ENCODE results near the gene ASIC2.

The ASIC2 gene

GRCh38 chr17:33040461-33040860 is 252.6 kb downstream of the ASIC2 start:
- H3K4me3 ChIP-seq (ENCODE audit: low read length): no peak overlapping the region
- no peak for DNase-seq (ENCODE audit: low read depth)
- TF ChIP-seq, protein P1, sequence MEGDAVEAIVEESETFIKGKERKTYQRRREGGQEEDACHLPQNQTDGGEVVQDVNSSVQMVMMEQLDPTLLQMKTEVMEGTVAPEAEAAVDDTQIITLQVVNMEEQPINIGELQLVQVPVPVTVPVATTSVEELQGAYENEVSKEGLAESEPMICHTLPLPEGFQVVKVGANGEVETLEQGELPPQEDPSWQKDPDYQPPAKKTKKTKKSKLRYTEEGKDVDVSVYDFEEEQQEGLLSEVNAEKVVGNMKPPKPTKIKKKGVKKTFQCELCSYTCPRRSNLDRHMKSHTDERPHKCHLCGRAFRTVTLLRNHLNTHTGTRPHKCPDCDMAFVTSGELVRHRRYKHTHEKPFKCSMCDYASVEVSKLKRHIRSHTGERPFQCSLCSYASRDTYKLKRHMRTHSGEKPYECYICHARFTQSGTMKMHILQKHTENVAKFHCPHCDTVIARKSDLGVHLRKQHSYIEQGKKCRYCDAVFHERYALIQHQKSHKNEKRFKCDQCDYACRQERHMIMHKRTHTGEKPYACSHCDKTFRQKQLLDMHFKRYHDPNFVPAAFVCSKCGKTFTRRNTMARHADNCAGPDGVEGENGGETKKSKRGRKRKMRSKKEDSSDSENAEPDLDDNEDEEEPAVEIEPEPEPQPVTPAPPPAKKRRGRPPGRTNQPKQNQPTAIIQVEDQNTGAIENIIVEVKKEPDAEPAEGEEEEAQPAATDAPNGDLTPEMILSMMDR (IDR thresholded peaks at IDR 0.05; ENCODE audit: insufficient read depth, low read depth, low read length, missing control alignments): no peak

DNA sequence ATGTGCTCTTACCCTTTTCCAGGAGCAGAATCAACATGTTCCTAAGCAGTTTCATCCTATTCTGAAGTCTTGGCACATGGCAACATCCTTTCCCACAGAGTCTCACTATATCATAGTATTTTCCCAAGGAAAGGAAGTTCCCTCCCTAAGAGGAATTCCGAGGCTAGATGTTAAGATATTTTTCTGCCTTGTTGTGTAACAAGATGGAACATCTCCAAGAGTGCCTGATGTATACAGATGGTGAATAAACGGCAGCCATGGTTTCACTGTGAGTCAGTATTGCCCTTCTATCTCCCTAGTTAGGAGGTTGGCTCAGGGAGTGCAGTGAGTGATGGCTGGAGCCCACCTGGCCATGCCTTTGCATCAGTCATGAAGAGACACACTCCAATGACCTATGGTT is 253.2 kb downstream of the ASIC2 start:
- TF ChIP-seq, protein P1 (IDR thresholded peaks at IDR 0.05; ENCODE audit: insufficient read depth, low read depth, low read length, missing control alignments): no peak
- H3K4me3 ChIP-seq (ENCODE audit: low read length): no peak overlapping the region
- peak; percentile 88 for DNase-seq (ENCODE audit: low read depth)

GRCh38 chr17:33038740-33039139 is 254.4 kb downstream of the ASIC2 start:
- DNase-seq (ENCODE audit: low read depth): peak; percentile 60
- H3K4me3 ChIP-seq (ENCODE audit: low read length): no peak overlapping the region
- TF ChIP-seq, protein P1 (IDR thresholded peaks at IDR 0.05; ENCODE audit: insufficient read depth, low read depth, low read length, missing control alignments): peak; percentile 73

DNA sequence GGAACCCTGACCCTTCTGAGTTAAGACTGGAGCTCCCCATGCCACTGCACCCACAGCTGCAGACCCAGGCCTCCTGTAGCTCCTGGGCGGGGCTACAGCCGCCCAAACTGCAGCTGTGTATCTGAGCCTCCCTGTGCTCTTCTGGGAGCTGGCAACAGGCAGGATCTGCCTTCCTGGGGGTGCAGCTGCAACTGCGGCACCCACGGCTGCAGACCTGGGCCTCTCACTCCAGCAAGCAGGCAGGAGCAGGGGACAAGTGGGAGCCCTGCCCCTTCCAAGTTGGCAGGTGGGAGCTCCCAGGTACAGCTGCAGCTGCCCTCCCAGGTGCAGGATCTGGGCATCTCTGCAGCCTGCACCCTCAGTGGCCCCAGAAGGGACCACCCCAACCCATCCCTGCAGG is 259.9 kb downstream of the ASIC2 start:
- no peak for DNase-seq (ENCODE audit: low read depth)
- no peak overlapping the region for H3K4me3 ChIP-seq (ENCODE audit: low read length)
- TF ChIP-seq, protein P1 (IDR thresholded peaks at IDR 0.05; ENCODE audit: insufficient read depth, low read depth, low read length, missing control alignments): no peak

DNA sequence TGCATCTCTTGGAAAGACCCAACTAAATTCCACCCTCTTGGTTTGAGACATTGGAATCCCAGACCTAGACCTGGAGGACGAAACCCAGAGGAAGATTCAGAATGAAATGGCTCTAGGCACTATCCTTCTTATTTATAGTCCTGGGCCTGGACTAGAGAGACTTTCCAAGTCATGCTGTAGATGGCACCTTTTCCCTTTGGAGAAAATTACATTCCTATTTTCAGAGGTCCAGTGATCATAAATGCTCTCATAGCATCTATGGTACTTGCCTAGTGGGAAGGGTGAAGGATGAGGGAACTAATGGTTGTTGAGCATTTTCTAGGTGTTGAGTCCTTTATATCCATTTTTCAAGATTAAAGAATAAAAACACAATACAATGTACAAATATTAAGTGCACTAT is 264.3 kb downstream of the ASIC2 start:
- no peak overlapping the region for H3K4me3 ChIP-seq (ENCODE audit: low read length)
- TF ChIP-seq, protein P1 (IDR thresholded peaks at IDR 0.05; ENCODE audit: insufficient read depth, low read depth, low read length, missing control alignments): peak; percentile 35
- DNase-seq (ENCODE audit: low read depth): peak; percentile 11

DNA sequence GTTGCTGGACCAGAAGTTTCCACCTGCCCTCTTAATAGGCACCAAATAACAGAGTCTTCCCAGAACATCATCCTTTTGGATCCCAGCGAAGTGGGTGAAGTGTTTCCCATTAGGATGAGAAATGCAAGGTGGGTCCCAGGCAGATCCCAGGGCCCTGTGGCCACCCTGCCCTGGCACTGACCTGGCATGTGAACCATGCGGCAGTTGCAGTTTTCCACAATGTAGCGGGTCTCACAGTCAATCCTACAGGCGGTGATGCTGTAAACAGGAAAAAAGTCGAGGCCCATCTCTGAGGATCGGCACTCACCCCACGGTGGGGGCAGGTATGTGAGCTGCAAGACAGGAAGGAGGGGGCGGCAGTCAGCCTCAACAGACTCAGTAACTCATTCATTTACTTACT is 265.0 kb downstream of the ASIC2 start:
- DNase-seq (ENCODE audit: low read depth): no peak
- no peak overlapping the region for H3K4me3 ChIP-seq (ENCODE audit: low read length)
- TF ChIP-seq, protein P1 (IDR thresholded peaks at IDR 0.05; ENCODE audit: insufficient read depth, low read depth, low read length, missing control alignments): no peak

- TF ChIP-seq, protein P1 (IDR thresholded peaks at IDR 0.05; ENCODE audit: insufficient read depth, low read depth, low read length, missing control alignments): no peak
- H3K4me3 ChIP-seq (ENCODE audit: low read length): no peak overlapping the region
- no peak for DNase-seq (ENCODE audit: low read depth)
Observed at GRCh38 chr17:33024688-33025486, 268.2 kb downstream of the ASIC2 start.
